K562 (cell line): Measurements from ENCODE around the gene ANKS1A. TPM values are rescaled to one million over a fixed set of nuclear protein-coding genes. Genes with fewer than 3 reads are reported as not detected.

ENCODE experiments used
- BMI1 ChIP-seq: fragments of 150-350 bp; IDR thresholded peaks from 2 replicates; pipeline ENCODE4 v1.6.1; 2014; ENCODE audit warnings: low read length
- BRF2 ChIP-seq: IDR thresholded peaks from 3 replicates; pipeline ENCODE4 v1.6.1; 2011; ENCODE audit warnings: borderline replicate concordance, mild to moderate bottlenecking; ENCODE audit not compliant: insufficient read length, insufficient read depth
- CXXC5 ChIP-seq: fragments of 250-450 bp; sonication (Bioruptor Pico); IDR thresholded peaks from 2 replicates; pipeline ENCODE4 v1.8.0; 2022; ENCODE audit warnings: inconsistent platforms, mild to moderate bottlenecking, moderate library complexity
- GATAD2B ChIP-seq: fragments of 450-650 bp; IDR thresholded peaks from 2 replicates; pipeline ENCODE4 v1.6.1; 2017; ENCODE audit warnings: mild to moderate bottlenecking, borderline replicate concordance
- NCOA4 ChIP-seq: fragments of 450-650 bp; IDR thresholded peaks from 2 replicates; pipeline ENCODE4 v1.6.1; 2018; ENCODE audit warnings: mild to moderate bottlenecking; ENCODE audit not compliant: partially characterized antibody
- PRDM10 ChIP-seq: fragments of 450-650 bp; IDR thresholded peaks from 2 replicates; pipeline ENCODE4 v1.6.1; 2018; ENCODE audit not compliant: partially characterized antibody
- REST ChIP-seq, 2 experiments: fragments of 450-650 bp; formaldehyde crosslinking in 1 of 2; IDR thresholded peaks; 2 replicates each; pipeline versions ENCODE4 v1.4.0 to v1.6.1; 2014 to 2020; ENCODE audit warnings: mild to moderate bottlenecking in 2 of 2, borderline replicate concordance in 1 of 2, low read depth in 1 of 2
- ZNF311 ChIP-seq: fragments of 250-450 bp; sonication (Bioruptor Pico); IDR thresholded peaks from 2 replicates; pipeline ENCODE4 v1.4.0; 2020; ENCODE audit warnings: mild to moderate bottlenecking, moderate library complexity
- polyA plus RNA-seq, 8 experiments: library from polyadenylated mRNA; depleted of rRNA in 4 of 8; stranded (reverse) in 5 of 8; unstranded in 3 of 8; fragments of >200 nt; fragmentation: Nextera tagmentation in 2 of 8; fragmentation: Illumina TruSeq in 1 of 8; extraction: Ambion mirVana in 2 of 8; extraction: Trizol in 1 of 8; gene quantifications; 2 replicates each; pipeline versions ENCODE4 v1.2.1 to v1.2.3, GENCODE V29; 2011 to 2014; ENCODE audit warnings: inconsistent platforms in 1 of 8, missing spikeins in 1 of 8
- total RNA-seq, 7 experiments: library from RNA; depleted of rRNA in 6 of 7; stranded (reverse); fragments of >200 nt in 6 of 7; fragmentation: Illumina TruSeq in 2 of 7; extraction: Trizol in 2 of 7; gene quantifications; 2 replicates each; pipeline versions ENCODE4 v1.2.1 to v1.2.3, GENCODE V29; 2011 to 2021; ENCODE audit warnings: low replicate concordance in 1 of 7
- TF ChIP-seq, protein P1 (sequence below), 2 experiments: fragments of 200-800 bp in 1 of 2; sonication (Bioruptor generic) in 1 of 2; sonication (generic) in 1 of 2; formaldehyde crosslinking in 1 of 2; IDR thresholded peaks in 1 of 2; conservative IDR thresholded peaks in 1 of 2; 2 replicates each; pipeline versions ENCODE4 v1.5.0 to v1.6.1; 2016 to 2020; ENCODE audit warnings: missing compliant biosample characterization in 1 of 2, missing genetic modification characterization in 1 of 2, missing genetic modification reagents in 1 of 2

The ANKS1A gene
- total and polyA plus RNA-seq, 9 of the 15 experiments (the other 6 are each of a cell fraction or from before 2014, with no cell fraction given) = 1.1 to 13.8 (median 5.3) TPM

DNA sequence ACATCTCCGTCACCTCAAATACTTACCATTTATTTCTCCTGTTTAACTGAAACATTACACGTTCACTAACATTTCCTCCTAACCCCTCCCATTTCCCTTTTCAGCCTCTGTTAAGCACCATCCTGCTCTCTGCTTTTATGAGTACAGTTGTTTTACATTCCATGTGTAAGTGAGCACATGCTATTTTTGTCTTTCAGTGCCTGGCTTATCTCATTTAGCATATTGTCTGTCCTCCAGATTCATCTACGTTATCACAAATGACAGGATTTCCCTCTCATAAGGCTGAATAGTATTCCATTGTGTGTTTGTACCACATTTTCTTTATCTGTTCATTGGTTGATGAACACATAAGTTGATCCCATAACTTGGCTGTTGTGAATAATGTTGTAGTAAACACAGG, 23.9 kb upstream of the ANKS1A start (continued):
- TF ChIP-seq NCOA4 (peak; percentile 36), PRDM10 (no peak), BRF2 (no peak), CXXC5 (CRISPR knock-in tag) (no peak; the same call in 1 of the 2 replicates), BMI1 (no peak), REST (IDR thresholded peaks at IDR 0.05; ENCODE audit: borderline replicate concordance) (peak; percentile 6; the same call in 1 of the 2 replicates), REST (CRISPR knock-in tag; IDR thresholded peaks at IDR 0.05; ENCODE audit: low read depth) (no peak), ZNF311 (CRISPR knock-in tag) (no peak), GATAD2B (peak; percentile 77)
- TF ChIP-seq, protein P1, sequence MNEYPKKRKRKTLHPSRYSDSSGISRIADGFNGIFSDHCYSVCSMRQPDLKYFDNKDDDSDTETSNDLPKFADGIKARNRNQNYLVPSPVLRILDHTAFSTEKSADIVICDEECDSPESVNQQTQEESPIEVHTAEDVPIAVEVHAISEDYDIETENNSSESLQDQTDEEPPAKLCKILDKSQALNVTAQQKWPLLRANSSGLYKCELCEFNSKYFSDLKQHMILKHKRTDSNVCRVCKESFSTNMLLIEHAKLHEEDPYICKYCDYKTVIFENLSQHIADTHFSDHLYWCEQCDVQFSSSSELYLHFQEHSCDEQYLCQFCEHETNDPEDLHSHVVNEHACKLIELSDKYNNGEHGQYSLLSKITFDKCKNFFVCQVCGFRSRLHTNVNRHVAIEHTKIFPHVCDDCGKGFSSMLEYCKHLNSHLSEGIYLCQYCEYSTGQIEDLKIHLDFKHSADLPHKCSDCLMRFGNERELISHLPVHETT (CRISPR knock-in tag; conservative IDR thresholded peaks at IDR 0.05 in 1 of 2, IDR thresholded peaks at IDR 0.05 in 1 of 2) = peak in 1 of 2 experiments; percentile 86; a peak in 2 of 4 replicates
